Prostate gland (tissue), 2 donors: ENCODE measurements around the gene MAGEB1.

Source experiments
- CTCF ChIP-seq, 4 experiments: fragments of 200-600 bp in 2 of 4; fragments of 450-650 bp in 2 of 4; sonication (generic) in 2 of 4; IDR thresholded peaks; 1 replicate in 3 of 4; 2 replicates in 1 of 4; pipeline ENCODE4 v1.5.1; 2016 to 2019; ENCODE audit warnings: antibody characterized with exemption in 4 of 4, mild to moderate bottlenecking in 2 of 4, moderate library complexity in 2 of 4
- POLR2A ChIP-seq: fragments of 450-650 bp; IDR thresholded peaks from one replicate; pipeline ENCODE4 v1.6.1; 2016; ENCODE audit warnings: antibody characterized with exemption, mild to moderate bottlenecking

DNA sequence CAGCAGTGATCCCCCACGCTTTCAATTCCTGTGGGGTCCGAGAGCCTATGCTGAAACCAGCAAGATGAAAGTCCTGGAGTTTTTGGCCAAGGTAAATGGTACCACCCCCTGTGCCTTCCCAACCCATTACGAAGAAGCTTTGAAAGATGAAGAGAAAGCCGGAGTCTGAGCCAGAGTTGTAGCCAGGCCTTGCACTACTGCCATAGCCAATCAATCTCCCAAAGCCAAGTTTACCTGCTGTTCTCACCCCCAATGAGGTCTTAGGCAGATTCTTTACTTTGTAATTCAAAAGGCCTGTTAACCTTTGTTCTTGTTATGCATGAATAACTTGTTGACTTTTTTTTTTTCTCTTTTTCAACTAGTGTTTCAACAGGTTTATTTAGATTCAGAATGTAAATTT is 27.6 kb upstream of the MAGEB1 start:
- TF ChIP-seq POLR2A = no peak
- TF ChIP-seq CTCF (IDR thresholded peaks at IDR 0.05) = no peak
